IMR-90 (cell line): ENCODE results near the gene GOLGA8A.
"Not testable (repeated sequence)": the region's sequence is repeated elsewhere in the genome, so short reads cannot be mapped to it uniquely, and the experiment has no call there.

ENCODE experiments used
- CEBPB ChIP-seq: IDR thresholded peaks from 2 replicates; pipeline ENCODE4 v1.6.1; 2012; ENCODE audit warnings: low read depth, low read length, improper control_type of control experiment
- CHD1 ChIP-seq: IDR thresholded peaks from 2 replicates; pipeline ENCODE4 v1.6.1; 2012; ENCODE audit warnings: low read depth, low read length, improper control_type of control experiment
- ELK1 ChIP-seq: fragments of 150-350 bp; IDR thresholded peaks from 2 replicates; pipeline ENCODE4 v1.6.1; 2016; ENCODE audit warnings: low read depth, mild to moderate bottlenecking, low read length, moderate library complexity, borderline replicate concordance
- MAFK ChIP-seq: IDR thresholded peaks from 2 replicates; pipeline ENCODE4 v1.6.1; 2012; ENCODE audit warnings: low read depth, low read length, improper control_type of control experiment
- MXI1 ChIP-seq: IDR thresholded peaks from 2 replicates; pipeline ENCODE4 v1.6.1; 2012; ENCODE audit warnings: low read depth, mild to moderate bottlenecking, low read length, moderate library complexity, borderline replicate concordance
- NFE2L2 ChIP-seq: fragments of 150-350 bp; IDR thresholded peaks from 2 replicates; pipeline ENCODE4 v1.6.1; 2016; ENCODE audit warnings: low read depth, mild to moderate bottlenecking, low read length
- POLR2A ChIP-seq: IDR thresholded peaks from 2 replicates; pipeline ENCODE4 v1.6.1; 2012; ENCODE audit warnings: mild to moderate bottlenecking, low read depth, low read length
- RAD21 ChIP-seq: IDR thresholded peaks from 2 replicates; pipeline ENCODE4 v1.6.1; 2012; ENCODE audit warnings: low read length, improper control_type of control experiment
- RCOR1 ChIP-seq: IDR thresholded peaks from 2 replicates; pipeline ENCODE4 v1.6.1; 2012; ENCODE audit warnings: mild to moderate bottlenecking, low read length, improper control_type of control experiment; ENCODE audit not compliant: insufficient replicate concordance
- RFX5 ChIP-seq: IDR thresholded peaks from 2 replicates; pipeline ENCODE4 v1.8.0; 2012; ENCODE audit warnings: low read depth, mild to moderate bottlenecking, low read length, moderate library complexity
- SMC3 ChIP-seq: fragments of 150-350 bp; IDR thresholded peaks from 2 replicates; pipeline ENCODE4 v1.6.1; 2016; ENCODE audit warnings: low read depth, mild to moderate bottlenecking, antibody characterized with exemption, low read length, moderate library complexity
- TF ChIP-seq, protein P1 (sequence below): conservative IDR thresholded peaks from 2 replicates; pipeline ENCODE4 v1.5.1; 2012; ENCODE audit warnings: mild to moderate bottlenecking, low read depth, low read length, improper control_type of control experiment

GRCh38 chr15:34418435-34418834 is 19.2 kb downstream of the GOLGA8A start:
- TF ChIP-seq, protein P1, sequence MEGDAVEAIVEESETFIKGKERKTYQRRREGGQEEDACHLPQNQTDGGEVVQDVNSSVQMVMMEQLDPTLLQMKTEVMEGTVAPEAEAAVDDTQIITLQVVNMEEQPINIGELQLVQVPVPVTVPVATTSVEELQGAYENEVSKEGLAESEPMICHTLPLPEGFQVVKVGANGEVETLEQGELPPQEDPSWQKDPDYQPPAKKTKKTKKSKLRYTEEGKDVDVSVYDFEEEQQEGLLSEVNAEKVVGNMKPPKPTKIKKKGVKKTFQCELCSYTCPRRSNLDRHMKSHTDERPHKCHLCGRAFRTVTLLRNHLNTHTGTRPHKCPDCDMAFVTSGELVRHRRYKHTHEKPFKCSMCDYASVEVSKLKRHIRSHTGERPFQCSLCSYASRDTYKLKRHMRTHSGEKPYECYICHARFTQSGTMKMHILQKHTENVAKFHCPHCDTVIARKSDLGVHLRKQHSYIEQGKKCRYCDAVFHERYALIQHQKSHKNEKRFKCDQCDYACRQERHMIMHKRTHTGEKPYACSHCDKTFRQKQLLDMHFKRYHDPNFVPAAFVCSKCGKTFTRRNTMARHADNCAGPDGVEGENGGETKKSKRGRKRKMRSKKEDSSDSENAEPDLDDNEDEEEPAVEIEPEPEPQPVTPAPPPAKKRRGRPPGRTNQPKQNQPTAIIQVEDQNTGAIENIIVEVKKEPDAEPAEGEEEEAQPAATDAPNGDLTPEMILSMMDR = not testable (repeated sequence)
- TF ChIP-seq POLR2A, NFE2L2, RFX5, RAD21, CEBPB, MXI1, MAFK, SMC3, ELK1, RCOR1, CHD1: not testable (repeated sequence)
